Esophagus squamous epithelium (tissue), 5 donors: ENCODE results near the gene CD93. TPM values are rescaled to one million over a fixed set of nuclear protein-coding genes. Genes with fewer than 3 reads are reported as not detected.

Experiments
- DNase-seq: peaks from one replicate; lab custom pipeline; 2025; lab: John Stamatoyannopoulos, UW
- H3K27ac ChIP-seq, 4 donors: fragments of 200-600 bp; sonication (generic); one replicate each; pipeline ENCODE4 v1.5.1; 2016 to 2019; ENCODE audit warnings: mild to moderate bottlenecking in 1 of 4
- H3K27me3 ChIP-seq, 4 donors: fragments of 200-600 bp; sonication (generic); 1 replicate in 3 of 4; 2 replicates in 1 of 4; pipeline versions ENCODE4 v1.5.1 to v1.6.0; 2017 to 2021; ENCODE audit warnings: antibody characterized with exemption in 1 of 4
- H3K36me3 ChIP-seq, 3 donors: fragments of 200-600 bp; sonication (generic); one replicate each; pipeline ENCODE4 v1.5.1; 2016 to 2019
- H3K4me1 ChIP-seq, 3 donors: fragments of 200-600 bp; sonication (generic); one replicate each; pipeline ENCODE4 v1.5.1; 2017 to 2019
- H3K4me3 ChIP-seq, 4 donors: fragments of 200-600 bp; sonication (generic); 1 replicate in 3 of 4; 2 replicates in 1 of 4; pipeline ENCODE4 v1.5.1; 2016 to 2019; ENCODE audit warnings: mild to moderate bottlenecking in 2 of 4, moderate library complexity in 1 of 4
- H3K9me3 ChIP-seq, 3 donors: fragments of 200-600 bp; sonication (generic); one replicate each; pipeline ENCODE4 v1.5.1; 2016 to 2019
- CTCF ChIP-seq, 6 experiments: fragments of 450-650 bp in 4 of 6; fragments of 200-600 bp in 2 of 6; sonication (generic) in 2 of 6; IDR thresholded peaks; one replicate each; pipeline ENCODE4 v1.5.1; 2016 to 2019; ENCODE audit warnings: antibody characterized with exemption in 6 of 6, mild to moderate bottlenecking in 4 of 6, moderate library complexity in 4 of 6
- POLR2A ChIP-seq, 4 donors: fragments of 450-650 bp; IDR thresholded peaks; one replicate each; pipeline ENCODE4 v1.6.1; 2017; ENCODE audit warnings: antibody characterized with exemption in 4 of 4, mild to moderate bottlenecking in 4 of 4, moderate library complexity in 3 of 4
- WGBS, 2 donors: methylation state at CpG; one replicate each; pipeline ENCODE4 v1.1.5; 2018; 5-methylcytosine and 5-hydroxymethylcytosine counted together
- intact Hi-C: fragments of 100-400 bp; cut with DNase I; formaldehyde crosslinking; loops from one replicate; pipeline ENCODE4 v1.15.0; 2022
- total RNA-seq, 4 donors: library from RNA; depleted of rRNA; stranded (reverse); fragments of >200 nt; gene quantifications; one replicate each; pipeline ENCODE4 v1.1.0, GENCODE V29; 2016
- donor health status: DM: yes; HTN: yes; CAD: no.

CD93 gene
- total RNA-seq, 4 donors from 2014 or later: 4.5 to 22.9 (median 14.6) TPM

- Histone ChIP-seq H3K4me3 (no peak overlapping the region), H3K9me3 (no peaks in the 10 kb centered on the region), H3K27ac (no peak overlapping the region), H3K36me3 (no peaks in the 10 kb centered on the region), H3K27me3 (no peaks in the 10 kb centered on the region), H3K4me1 (peaks cover 12 to 47% (median 16%) of the 10 kb centered on the region in 3 donors)
- intact Hi-C loops: no loop called here
- no peak for DNase-seq
- TF ChIP-seq CTCF (IDR thresholded peaks at IDR 0.05): no peak
- no peak for TF ChIP-seq POLR2A (IDR thresholded peaks at IDR 0.05)
- WGBS, 2 donors: 81 to 84% methylated on average over 12 to 14 of the region's 14 CpGs
These were observed 41.6 kb upstream of the CD93 start for GRCh38 chr20:23127506-23128279.

- TF ChIP-seq CTCF (IDR thresholded peaks at IDR 0.05) (no peak), POLR2A (IDR thresholded peaks at IDR 0.05) (no peak)
- intact Hi-C loops: no loop called here
- Histone ChIP-seq H3K4me3 (no peak overlapping the region), H3K27ac (peak overlapping the region; percentile 10 to 68 (median 42)), H3K4me1 (peaks cover 12 to 44% (median 13%) of the 10 kb centered on the region in 3 donors), H3K9me3 (no peaks in the 10 kb centered on the region), H3K36me3 (no peaks in the 10 kb centered on the region), H3K27me3 (no peaks in the 10 kb centered on the region)
- no peak for DNase-seq
- 67 to 78% methylated on average over 10 of the region's 12 CpGs for WGBS, 2 donors
These were observed 40.3 kb upstream of the CD93 start for GRCh38 chr20:23126281-23127061.

- no peak for DNase-seq
- H3K4me3 ChIP-seq: no peak overlapping the region
- TF ChIP-seq POLR2A (IDR thresholded peaks at IDR 0.05) (peak in 1 of 4 donors; percentile 19), CTCF (IDR thresholded peaks at IDR 0.05) (no peak)
- H3K27ac ChIP-seq: peak overlapping the region in 3 of 4 donors; percentile 42 to 74 (median 42)
- no peaks in the 10 kb centered on the region for H3K27me3 ChIP-seq
- H3K9me3 ChIP-seq: no peaks in the 10 kb centered on the region
- WGBS, 2 donors: 83% methylated on average over 5 of the region's 5 CpGs; no CpG with 5 or more reads in 1 of the 2 donors
- peaks cover 12 to 52% (median 16%) of the 10 kb centered on the region in 3 donors for H3K4me1 ChIP-seq
- intact Hi-C loops: no loop called here
- H3K36me3 ChIP-seq: no peaks in the 10 kb centered on the region
These were observed 39.6 kb upstream of the CD93 start for GRCh38 chr20:23125625-23126191.

GRCh38 chr20:23125159-23125558 is 39.0 kb upstream of the CD93 start:
- intact Hi-C loops: no loop called here
- H3K4me3 ChIP-seq: no peak overlapping the region
- TF ChIP-seq POLR2A (IDR thresholded peaks at IDR 0.05): no peak
- no peak for TF ChIP-seq CTCF (IDR thresholded peaks at IDR 0.05)
- no peaks in the 10 kb centered on the region for H3K9me3 ChIP-seq
- peaks cover 14 to 57% (median 21%) of the 10 kb centered on the region in 3 donors for H3K4me1 ChIP-seq
- H3K27ac ChIP-seq: peak overlapping the region in 2 of 4 donors; percentile 45 to 66
- H3K27me3 ChIP-seq: no peaks in the 10 kb centered on the region
- H3K36me3 ChIP-seq: no peaks in the 10 kb centered on the region
- no peak for DNase-seq
- 68 to 72% methylated on average over 4 to 5 of the region's 5 CpGs for WGBS, 2 donors
